Body of pancreas (tissue), 4 donors: ENCODE measurements around the gene NPHP3.

Experiments used
- CTCF ChIP-seq, 7 experiments: fragments of 450-650 bp in 4 of 7; fragments of 200-600 bp in 3 of 7; sonication (generic) in 3 of 7; IDR thresholded peaks; one replicate each; pipeline ENCODE4 v1.5.1; 2016 to 2019; ENCODE audit warnings: antibody characterized with exemption in 7 of 7
- POLR2A ChIP-seq, 3 donors: fragments of 450-650 bp; IDR thresholded peaks; one replicate each; pipeline ENCODE4 v1.6.1; 2016; ENCODE audit warnings: antibody characterized with exemption in 3 of 3, mild to moderate bottlenecking in 2 of 3

- TF ChIP-seq CTCF (IDR thresholded peaks at IDR 0.05) (no peak), POLR2A (IDR thresholded peaks at IDR 0.05) (no peak)
Measured at GRCh38 chr3:132643366-132643765, 78.8 kb downstream of the NPHP3 start.
